HS-5 (cell line): ENCODE data around the gene CEP63.

ENCODE experiments used
- DNase-seq: peaks from one replicate; pipeline ENCODE4 v3.0.0-alpha.2; 2012; ENCODE audit warnings: low read depth

Gene CEP63

DNA sequence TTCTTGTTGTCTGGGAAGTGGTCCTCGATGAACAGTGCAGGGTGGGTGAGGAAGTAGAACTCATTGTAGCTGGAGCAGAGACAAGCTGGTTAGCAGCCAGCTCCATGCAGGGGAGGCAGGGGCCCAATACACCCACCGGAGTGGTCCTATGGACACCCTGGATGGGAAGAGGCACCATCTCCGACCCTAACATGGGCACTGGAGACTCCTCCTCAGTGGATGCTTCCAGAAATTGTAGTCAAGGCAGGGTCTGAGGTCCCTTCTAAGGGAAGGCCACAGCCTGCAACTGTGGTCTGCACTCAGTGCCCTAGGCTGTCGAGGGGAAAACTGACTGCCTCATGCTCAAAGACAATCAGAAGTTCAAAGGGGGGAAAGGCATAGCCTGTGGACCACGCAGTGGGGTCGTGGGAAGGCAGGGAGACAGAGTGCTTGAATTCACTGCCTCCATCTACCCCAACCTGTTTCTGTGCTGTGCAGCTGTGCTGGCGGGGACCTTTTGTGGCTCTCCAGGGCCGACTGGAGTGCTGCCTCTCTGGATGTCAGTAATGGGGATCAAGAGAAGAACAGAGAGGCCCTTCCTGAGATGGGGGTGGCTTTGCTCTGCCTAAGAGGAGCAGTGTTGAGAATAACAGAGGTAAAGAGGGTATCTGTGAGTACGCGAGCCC, 123.0 kb downstream of the CEP63 start:
- no peak for DNase-seq

DNA sequence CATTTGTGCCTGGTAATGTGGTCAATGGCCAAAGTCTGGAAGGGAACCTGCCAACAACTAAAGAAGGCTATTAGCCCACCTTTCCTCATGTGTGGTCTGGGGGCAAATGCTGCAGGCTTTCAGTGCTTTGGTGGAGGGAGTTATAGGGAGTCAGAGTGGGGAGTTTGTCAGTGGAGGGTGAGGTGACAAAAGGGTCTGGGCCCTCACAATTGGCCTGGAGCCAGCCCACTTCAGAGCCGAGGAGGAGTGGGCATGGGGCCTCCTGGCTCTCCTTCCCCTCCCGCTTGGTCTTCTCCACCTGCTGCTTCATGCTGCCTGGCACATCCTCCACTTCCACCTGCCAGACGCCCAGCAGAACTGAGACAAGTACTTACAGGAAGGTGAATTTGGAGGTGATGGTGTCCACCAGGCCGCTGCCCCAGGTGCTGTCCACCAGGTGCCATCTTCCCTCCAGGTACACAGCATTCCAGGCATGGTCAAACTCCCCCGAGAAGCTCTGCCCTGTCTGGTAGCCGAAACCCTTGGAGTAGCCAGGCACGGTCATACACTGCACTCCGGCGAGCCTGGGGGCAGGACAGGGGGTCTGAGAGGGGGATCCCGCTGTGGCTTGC, 124.1 kb downstream of the CEP63 start:
- no peak for DNase-seq

DNA sequence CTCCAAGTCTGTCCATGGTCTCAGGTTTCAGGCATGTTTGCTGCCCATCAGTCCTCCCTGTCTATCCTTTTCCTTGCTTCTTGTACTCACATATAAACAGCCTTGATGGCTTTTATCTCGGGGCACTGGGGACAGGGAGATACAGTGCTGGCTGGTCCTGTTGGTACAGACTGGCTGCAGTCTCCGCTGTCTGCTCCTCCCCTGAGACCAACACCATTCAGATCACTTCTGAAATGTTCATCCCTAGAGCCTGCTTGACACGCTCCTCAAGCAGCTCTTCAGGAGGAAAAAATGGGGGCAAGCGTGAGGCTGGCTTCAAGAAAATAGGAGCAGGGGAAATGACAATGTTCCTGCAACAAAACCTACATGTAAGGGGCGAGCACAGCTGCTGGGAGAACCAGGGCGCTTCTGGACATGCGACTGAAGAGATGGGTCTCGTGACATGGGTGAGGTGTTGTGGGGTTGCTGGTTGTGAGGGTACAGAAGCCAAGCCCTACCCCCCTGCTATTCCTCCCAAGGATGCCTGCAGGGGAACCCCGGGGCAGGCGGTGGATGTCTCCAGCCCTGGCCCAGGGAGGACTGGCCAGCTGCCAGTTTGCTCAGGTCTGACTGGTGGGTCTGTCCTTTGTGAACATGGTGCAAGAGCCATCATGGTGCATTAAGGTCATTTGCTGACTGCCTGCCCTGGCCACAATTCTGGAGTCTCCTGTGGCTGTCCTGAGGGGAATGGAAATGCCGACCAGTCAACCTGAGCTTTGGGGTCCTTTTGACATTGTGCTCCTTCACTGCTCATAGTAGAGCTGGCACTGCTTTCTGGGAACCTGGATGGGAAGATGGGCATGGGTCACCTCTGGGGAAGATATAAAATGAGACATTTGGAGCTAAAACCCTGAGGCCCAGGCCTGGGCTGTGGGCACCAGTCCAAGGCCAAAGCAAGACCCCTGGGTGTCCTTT, 124.9 kb downstream of the CEP63 start:
- DNase-seq: no peak

- no peak for DNase-seq
Observed at GRCh38 chr3:134611516-134611915, 125.7 kb downstream of the CEP63 start.

DNA sequence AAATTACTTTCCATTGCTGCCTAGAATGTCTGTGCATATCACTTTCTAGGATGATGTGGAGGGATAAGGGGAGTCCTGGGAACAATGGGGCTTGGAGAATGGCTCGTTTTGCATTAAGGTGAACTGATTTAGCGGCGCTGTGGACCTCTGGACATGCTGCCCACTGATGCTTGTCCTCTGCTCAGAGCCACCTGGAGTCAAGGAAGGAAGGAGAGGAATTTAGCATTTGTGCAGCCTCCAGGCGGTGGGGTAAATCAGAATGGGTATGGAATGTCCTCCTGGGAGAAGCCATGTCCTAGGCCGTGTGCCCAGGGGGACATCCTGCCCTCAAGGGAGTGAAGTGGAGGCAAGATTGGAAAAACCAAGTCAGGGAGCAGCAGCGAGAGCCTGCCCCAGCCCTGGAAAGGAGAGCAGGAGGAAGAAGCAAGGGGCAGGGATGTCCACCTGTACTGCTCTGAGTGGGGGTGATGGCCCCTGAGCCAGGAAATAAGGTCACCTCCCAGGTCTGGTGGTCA, 127.2 kb downstream of the CEP63 start:
- DNase-seq: no peak

- no peak for DNase-seq
Observed at GRCh38 chr3:134614955-134615354, 129.1 kb downstream of the CEP63 start.

DNA sequence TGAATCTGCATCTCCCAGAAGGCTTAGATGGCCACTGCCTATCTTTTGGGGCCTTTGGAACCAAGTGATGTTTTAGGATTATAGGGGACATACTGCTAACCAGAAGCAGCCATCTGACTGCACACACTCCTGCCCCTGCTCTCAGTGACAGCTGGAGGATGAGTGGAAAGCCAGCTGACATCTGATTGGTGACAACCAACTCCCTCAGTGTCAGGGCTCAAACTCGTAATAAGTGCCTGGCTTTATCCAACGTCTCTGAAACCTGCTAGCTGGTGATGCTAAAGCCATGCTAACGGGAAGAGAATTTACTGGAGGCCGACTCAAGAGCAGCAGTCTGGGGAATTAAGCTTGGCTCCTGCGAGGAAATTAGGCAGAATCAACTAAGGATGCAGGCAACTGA, 129.9 kb downstream of the CEP63 start:
- DNase-seq: no peak

GRCh38 chr3:134617608-134618477, 132.0 kb downstream of the CEP63 start:
- no peak for DNase-seq

DNA sequence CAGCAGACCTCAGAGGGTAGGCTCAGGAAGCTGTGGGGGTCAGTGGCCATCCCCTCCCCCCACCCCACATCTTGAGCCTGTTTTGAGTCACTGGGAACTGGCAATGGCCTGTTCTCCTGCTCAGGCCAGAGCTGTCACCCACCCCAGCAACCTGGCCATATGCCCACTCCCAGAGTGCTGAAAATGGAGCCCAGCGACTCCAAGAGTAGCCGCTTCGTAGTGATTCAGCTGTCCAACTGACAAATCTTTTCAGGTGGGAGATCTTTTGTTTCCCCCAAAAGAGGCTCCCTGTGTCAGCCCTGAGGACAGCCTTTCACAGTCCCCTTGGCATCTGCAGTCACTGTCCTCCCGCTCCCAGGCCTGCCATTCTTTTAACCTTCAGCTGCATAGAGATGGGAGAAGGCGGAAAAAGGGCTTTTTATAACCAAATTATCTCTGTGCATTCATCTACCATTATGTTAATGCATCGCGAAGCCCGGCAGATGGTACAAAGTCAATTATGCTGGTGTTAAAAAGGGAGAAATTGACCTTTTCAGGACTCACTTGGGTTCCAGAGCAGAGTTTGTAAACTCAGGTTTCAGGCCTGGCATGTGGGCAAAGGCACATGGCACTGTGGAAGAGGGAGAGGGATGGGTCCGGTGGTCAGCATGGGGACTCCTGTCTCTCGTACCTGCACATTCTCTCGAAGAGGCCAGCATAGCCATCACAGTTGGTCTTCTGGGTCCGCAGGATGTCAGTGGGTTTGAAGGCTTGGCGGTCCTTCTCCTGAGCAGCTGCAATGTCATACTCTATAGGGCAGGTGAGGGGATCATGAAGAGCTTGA, 132.8 kb downstream of the CEP63 start:
- no peak for DNase-seq

DNA sequence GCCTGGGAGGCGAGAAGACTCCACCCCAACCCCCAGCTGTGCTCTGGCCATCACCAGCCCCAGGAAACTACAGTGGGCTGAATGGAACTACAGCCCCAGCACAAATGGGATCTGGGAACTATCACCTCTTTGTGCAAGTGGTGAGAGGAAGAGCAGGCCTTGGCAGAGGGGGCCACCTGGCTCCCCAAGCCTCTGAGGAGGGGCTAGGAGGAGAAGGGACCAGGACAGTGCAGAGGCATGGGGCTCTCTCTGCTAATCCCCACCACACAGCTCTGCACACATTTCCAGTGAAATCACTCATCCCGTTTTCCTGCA, 133.4 kb downstream of the CEP63 start:
- DNase-seq: no peak

GRCh38 chr3:134619884-134620445, 134.1 kb downstream of the CEP63 start:
- no peak for DNase-seq

GRCh38 chr3:134620476-134621115, 134.7 kb downstream of the CEP63 start:
- no peak for DNase-seq

DNA sequence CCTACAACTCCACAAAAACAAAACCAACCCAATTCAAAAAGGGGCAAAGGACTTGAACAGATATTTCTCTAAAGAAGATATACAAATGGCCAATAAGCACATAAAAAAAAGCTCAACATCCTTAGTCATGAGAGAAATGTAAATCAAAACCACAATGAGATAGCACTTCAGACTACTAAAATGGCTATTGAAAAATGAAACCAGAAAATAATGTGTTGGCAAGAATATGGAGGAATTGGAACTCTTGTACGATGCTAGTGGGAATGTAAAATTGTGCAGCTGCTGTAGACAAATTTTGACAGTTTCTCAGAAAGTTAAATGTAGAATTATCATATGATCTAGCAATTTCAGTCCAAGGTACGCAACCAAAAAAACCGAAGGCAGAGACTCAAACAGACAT, 136.0 kb downstream of the CEP63 start:
- DNase-seq: no peak

DNA sequence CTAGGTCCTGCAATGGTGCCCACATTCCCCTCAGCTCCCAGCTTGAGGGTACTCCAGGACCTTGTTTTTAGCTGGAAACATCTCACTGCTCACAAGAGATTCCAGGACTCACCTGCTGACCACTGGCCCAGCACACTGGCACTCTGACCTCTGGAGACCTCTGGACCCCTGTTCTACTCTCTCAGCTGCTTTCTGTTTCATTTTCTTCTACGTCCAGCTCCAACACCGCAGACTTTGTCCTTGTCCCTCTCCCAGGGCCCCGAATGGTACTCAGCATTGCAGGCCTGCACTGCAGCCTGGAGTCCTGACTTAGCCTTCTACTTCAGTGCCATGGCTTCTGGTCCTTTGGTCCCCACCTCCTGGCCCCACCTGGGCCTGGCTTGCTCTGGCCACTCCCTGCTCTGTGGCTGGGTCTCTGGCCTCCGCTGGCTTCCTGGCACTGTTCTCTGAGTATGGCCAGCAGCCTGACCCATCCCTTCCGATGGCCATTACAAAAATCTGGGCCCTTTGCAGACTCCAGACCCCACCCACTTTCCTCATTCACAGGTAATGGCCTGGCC, 137.0 kb downstream of the CEP63 start:
- no peak for DNase-seq

GRCh38 chr3:134623615-134624245, 137.9 kb downstream of the CEP63 start:
- no peak for DNase-seq
